HEK293 (cell line): Measurements from ENCODE around the gene PLA2G1B.

Experiments used
- CTCF ChIA-PET: fragments of 350-600 bp; formaldehyde crosslinking; extraction: SDS; loops from one replicate; lab custom pipeline; 2021; ENCODE audit warnings: antibody characterized with exemption; lab: Yijun Ruan, JAX
- POLR2A ChIA-PET: fragments of 300-600 bp; formaldehyde crosslinking; extraction: SDS; loops from one replicate; lab custom pipeline; 2020; ENCODE audit warnings: antibody characterized with exemption, inconsistent platforms; lab: Yijun Ruan, JAX
- H3K27ac ChIP-seq: fragments of 200-500 bp; sonication (Bioruptor generic); 2 replicates; pipeline ENCODE4 v1.5.1; 2014; ENCODE audit warnings: low read depth, low read length, control low read depth, inconsistent platforms; ENCODE audit errors: extremely low read depth
- H3K36me3 ChIP-seq, 2 experiments: fragments of 200-500 bp in 1 of 2; sonication (Bioruptor generic) in 1 of 2; 1 replicate in 1 of 2; 2 replicates in 1 of 2; pipeline ENCODE4 v1.5.1; 2014 to 2017; ENCODE audit warnings: inconsistent platforms in 2 of 2, low read length in 2 of 2; ENCODE audit not compliant: control insufficient read depth in 2 of 2, insufficient read depth in 1 of 2
- H3K4me1 ChIP-seq: fragments of 200-500 bp; sonication (Bioruptor generic); 2 replicates; pipeline ENCODE4 v1.5.1; 2014; ENCODE audit warnings: mild to moderate bottlenecking, low read length, inconsistent platforms; ENCODE audit not compliant: control insufficient read depth, insufficient read depth
- H3K4me3 ChIP-seq: 2 replicates; pipeline ENCODE4 v1.5.1; 2011; ENCODE audit warnings: low read depth, mild to moderate bottlenecking, control low read depth, low read length, moderate library complexity
- H3K9me3 ChIP-seq: fragments of 200-500 bp; sonication (Bioruptor generic); 2 replicates; pipeline ENCODE4 v1.5.1; 2014; ENCODE audit warnings: low read depth, low read length, inconsistent platforms; ENCODE audit not compliant: control insufficient read depth, insufficient read depth
- GLI4 ChIP-seq: fragments of 450-650 bp; formaldehyde crosslinking; IDR thresholded peaks from 2 replicates; pipeline ENCODE4 v1.5.1; 2016; ENCODE audit warnings: missing biosample characterization, missing genetic modification characterization
- GLIS1 ChIP-seq: fragments of 450-650 bp; formaldehyde crosslinking; IDR thresholded peaks from 2 replicates; pipeline ENCODE4 v1.5.1; 2016; ENCODE audit warnings: missing biosample characterization, missing genetic modification characterization
- GLIS2 ChIP-seq: fragments of 450-650 bp; formaldehyde crosslinking; IDR thresholded peaks from 2 replicates; pipeline ENCODE4 v1.5.1; 2016; ENCODE audit warnings: missing biosample characterization, missing genetic modification characterization
- OSR2 ChIP-seq: fragments of 450-650 bp; formaldehyde crosslinking; IDR thresholded peaks from 2 replicates; pipeline ENCODE4 v1.5.1; 2016; ENCODE audit warnings: missing biosample characterization, missing genetic modification characterization
- PRDM2 ChIP-seq: fragments of 450-650 bp; formaldehyde crosslinking; IDR thresholded peaks from 2 replicates; pipeline ENCODE4 v1.5.1; 2016; ENCODE audit warnings: missing biosample characterization, missing genetic modification characterization, borderline replicate concordance
- PRDM6 ChIP-seq: fragments of 450-650 bp; formaldehyde crosslinking; IDR thresholded peaks from 2 replicates; pipeline ENCODE4 v1.5.1; 2017; ENCODE audit warnings: missing biosample characterization, missing genetic modification characterization
- SALL2 ChIP-seq: fragments of 450-650 bp; formaldehyde crosslinking; IDR thresholded peaks from 2 replicates; pipeline ENCODE4 v1.5.0; 2017; ENCODE audit warnings: missing biosample characterization, mild to moderate bottlenecking, missing genetic modification characterization, borderline replicate concordance
- ZNF10 ChIP-seq: fragments of 450-650 bp; formaldehyde crosslinking; IDR thresholded peaks from 2 replicates; pipeline ENCODE4 v1.5.1; 2017; ENCODE audit warnings: missing biosample characterization, missing genetic modification characterization
- ZNF148 ChIP-seq: fragments of 450-650 bp; formaldehyde crosslinking; IDR thresholded peaks from 2 replicates; pipeline ENCODE4 v1.5.0; 2017; ENCODE audit warnings: missing biosample characterization, missing genetic modification characterization, borderline replicate concordance
- ZNF19 ChIP-seq: fragments of 450-650 bp; formaldehyde crosslinking; IDR thresholded peaks from 2 replicates; pipeline ENCODE4; 2016; ENCODE audit warnings: missing biosample characterization, missing genetic modification characterization, low read depth
- ZNF211 ChIP-seq: fragments of 450-650 bp; formaldehyde crosslinking; IDR thresholded peaks from 2 replicates; pipeline ENCODE4 v1.5.1; 2016; ENCODE audit warnings: low read depth, missing biosample characterization, missing genetic modification characterization
- ZNF366 ChIP-seq: fragments of 450-650 bp; formaldehyde crosslinking; conservative IDR thresholded peaks from 2 replicates; pipeline ENCODE4 v1.5.1; 2016; ENCODE audit warnings: missing biosample characterization, missing genetic modification characterization
- ZNF555 ChIP-seq: fragments of 450-650 bp; formaldehyde crosslinking; conservative IDR thresholded peaks from 2 replicates; pipeline ENCODE4 v1.5.1; 2017; ENCODE audit warnings: missing biosample characterization, mild to moderate bottlenecking, missing genetic modification characterization, inconsistent platforms
- ZNF596 ChIP-seq: fragments of 450-650 bp; IDR thresholded peaks from 2 replicates; pipeline ENCODE4 v1.5.0; 2018; ENCODE audit warnings: missing biosample characterization, mild to moderate bottlenecking, missing genetic modification characterization, moderate library complexity
- ZNF670 ChIP-seq: fragments of 450-650 bp; formaldehyde crosslinking; IDR thresholded peaks from 2 replicates; pipeline ENCODE4 v1.5.1; 2016; ENCODE audit warnings: missing biosample characterization, missing genetic modification characterization, low read depth
- ZNF707 ChIP-seq: fragments of 450-650 bp; formaldehyde crosslinking; IDR thresholded peaks from 2 replicates; pipeline ENCODE4 v1.5.1; 2016; ENCODE audit warnings: missing biosample characterization, missing genetic modification characterization
- ZSCAN16 ChIP-seq: fragments of 450-650 bp; formaldehyde crosslinking; IDR thresholded peaks from 2 replicates; pipeline ENCODE4 v1.5.1; 2016; ENCODE audit warnings: missing biosample characterization, missing genetic modification characterization
- ZSCAN18 ChIP-seq: fragments of 450-650 bp; formaldehyde crosslinking; IDR thresholded peaks from 2 replicates; pipeline ENCODE4 v1.5.1; 2016; ENCODE audit warnings: missing biosample characterization, missing genetic modification characterization

The PLA2G1B gene

GRCh38 chr12:120364487-120364886 lies 36.9 kb upstream of the PLA2G1B start:
- Histone ChIP-seq H3K9me3 (no peaks in the 10 kb centered on the region), H3K4me1 (0 out of 2 replicates have a peak, but pooled peaks cover 2% of the 10 kb centered on the region), H3K4me3 (no peak overlapping the region), H3K36me3 (peaks cover 4 to 73% of the 10 kb centered on the region in 2 experiments), H3K27ac (no peak overlapping the region)
- POLR2A ChIA-PET, result no interaction called here
- TF ChIP-seq GLI4 (tag by site-specific recombination) (no peak), SALL2 (tag by site-specific recombination) (no peak), ZNF555 (tag by site-specific recombination) (no peak), ZNF707 (no peak), ZSCAN18 (tag by site-specific recombination) (no peak), ZNF10 (tag by site-specific recombination) (no peak), ZNF211 (tag by site-specific recombination) (no peak), ZNF596 (tag by site-specific recombination) (no peak), ZSCAN16 (tag by site-specific recombination) (no peak), ZNF366 (tag by site-specific recombination) (no peak), PRDM2 (tag by site-specific recombination) (no peak), OSR2 (tag by site-specific recombination) (no peak), ZNF670 (tag by site-specific recombination) (no peak), ZNF19 (tag by site-specific recombination) (no peak)
- CTCF ChIA-PET, result interaction anchor here (0.6 to 5.0 kb wide), 4 partner anchors 9 to 37 kb away, joined by 3 to 66 read pairs (median 4); no protein-coding TSS in a partner anchor

GRCh38 chr12:120363274-120363855 lies 35.8 kb upstream of the PLA2G1B start:
- H3K4me1 ChIP-seq, result 0 out of 2 replicates have a peak, but pooled peaks cover 2% of the 10 kb centered on the region
- no peaks in the 10 kb centered on the region for H3K9me3 ChIP-seq
- POLR2A ChIA-PET, result no interaction called here
- CTCF ChIA-PET, result no interaction called here
- peaks cover 4 to 84% of the 10 kb centered on the region in 2 experiments for H3K36me3 ChIP-seq
- no peak overlapping the region for H3K4me3 ChIP-seq
- no peak overlapping the region for H3K27ac ChIP-seq
- peak; percentile 56 for TF ChIP-seq GLIS2 (tag by site-specific recombination)
- no peak for TF ChIP-seq ZNF148 (tag by site-specific recombination)
- no peak for TF ChIP-seq PRDM6 (tag by site-specific recombination)
- TF ChIP-seq GLIS1 (tag by site-specific recombination), result peak; percentile 68
